GM19397 (cell line): Measurements from ENCODE around the gene GABRR3.

Source experiments
- ATAC-seq: cut with Tn5 transposase; IDR thresholded peaks from one replicate; pipeline ENCODE4 v1.9.1; 2021; ENCODE audit warnings: mild to moderate bottlenecking, moderate library complexity; ENCODE audit not compliant: unreplicated experiment

GABRR3 gene

GRCh38 chr3:97992547-97993173, 42.5 kb downstream of the GABRR3 start:
- no peak for ATAC-seq

GRCh38 chr3:97991293-97991682, 43.8 kb downstream of the GABRR3 start:
- no peak for ATAC-seq

- no peak for ATAC-seq
Observed at GRCh38 chr3:97990624-97991292, 44.4 kb downstream of the GABRR3 start.

GRCh38 chr3:97988784-97989568, 46.1 kb downstream of the GABRR3 start:
- no peak for ATAC-seq

- no peak for ATAC-seq
Observed at GRCh38 chr3:97987306-97987705, 47.8 kb downstream of the GABRR3 start.

GRCh38 chr3:97983933-97984491, 51.1 kb downstream of the GABRR3 start:
- no peak for ATAC-seq

- no peak for ATAC-seq
Observed at GRCh38 chr3:97981886-97982285, 53.2 kb downstream of the GABRR3 start.

GRCh38 chr3:97979610-97980009, 55.5 kb downstream of the GABRR3 start:
- ATAC-seq = no peak

- no peak for ATAC-seq
Observed at GRCh38 chr3:97975466-97975865, 59.6 kb downstream of the GABRR3 start.

GRCh38 chr3:97974996-97975395, 60.1 kb downstream of the GABRR3 start:
- ATAC-seq = no peak

- no peak for ATAC-seq
Observed at GRCh38 chr3:97972976-97973375, 62.1 kb downstream of the GABRR3 start.

GRCh38 chr3:97971679-97972567, 63.2 kb downstream of the GABRR3 start, which contains the start of gene RIOX2:
TSS of gene RIOX2 (minus strand) at chr3:97972431. CDS start at chr3:97967593, 4,838 bp downstream.
- ATAC-seq = peak; percentile 94

GRCh38 chr3:97970956-97971620, 64.0 kb downstream of the GABRR3 start:
- ATAC-seq = no peak

GRCh38 chr3:97970156-97970555, 65.0 kb downstream of the GABRR3 start:
- no peak for ATAC-seq

- no peak for ATAC-seq
Observed at GRCh38 chr3:97969541-97969940, 65.6 kb downstream of the GABRR3 start.

GRCh38 chr3:97968376-97968775, 66.7 kb downstream of the GABRR3 start:
- ATAC-seq = no peak

GRCh38 chr3:97967966-97968365, 67.1 kb downstream of the GABRR3 start:
- no peak for ATAC-seq

GRCh38 chr3:97960993-97961766, 73.9 kb downstream of the GABRR3 start:
- ATAC-seq = no peak

- ATAC-seq = no peak
Observed at GRCh38 chr3:97960551-97960950, 74.6 kb downstream of the GABRR3 start.
